Suppressor macrophage (primary cell): ENCODE measurements around the gene HOOK2.
"Not testable (repeated sequence)": the region's sequence is repeated elsewhere in the genome, so short reads cannot be mapped to it uniquely, and the experiment has no call there.

Experiments
- DNase-seq, 4 experiments: peaks; one replicate each; pipeline ENCODE4 v3.0.0-alpha.2; 2020 to 2022

Gene HOOK2

GRCh38 chr19:12752056-12752781 is 23.1 kb downstream of the HOOK2 start:
- DNase-seq, result no peak

GRCh38 chr19:12751635-12752034 is 23.7 kb downstream of the HOOK2 start, which contains the start of gene BEST2:
TSS of gene BEST2 (plus strand) at chr19:12751791. CDS start at chr19:12752593, 802 bp downstream.
- no peak for DNase-seq

GRCh38 chr19:12750851-12751250 is 24.5 kb downstream of the HOOK2 start:
- DNase-seq, result no peak

- no peak for DNase-seq
Measured at GRCh38 chr19:12749938-12750521, 25.3 kb downstream of the HOOK2 start.

GRCh38 chr19:12748489-12748888 is 26.9 kb downstream of the HOOK2 start:
- no peak for DNase-seq

- DNase-seq, result no peak
Measured at GRCh38 chr19:12745166-12745897, 30.0 kb downstream of the HOOK2 start.

GRCh38 chr19:12737835-12738351 is 37.5 kb downstream of the HOOK2 start:
- no peak for DNase-seq

GRCh38 chr19:12736995-12737834 is 38.1 kb downstream of the HOOK2 start, which contains the start of gene GET3:
TSS of gene GET3 (plus strand) at chr19:12737497. CDS start at chr19:12737506, 9 bp downstream.
- DNase-seq, result peak; percentile 93 to 98 (median 95)

GRCh38 chr19:12733369-12734214 is 41.8 kb downstream of the HOOK2 start:
- peak; percentile 71 to 81 (median 78) for DNase-seq

GRCh38 chr19:12731337-12731736 is 44.0 kb downstream of the HOOK2 start:
- no peak for DNase-seq

GRCh38 chr19:12730064-12730463 is 45.3 kb downstream of the HOOK2 start:
- peak in 3 of 4 experiments; percentile 27 to 48 (median 40) for DNase-seq

- DNase-seq, result no peak
Measured at GRCh38 chr19:12727745-12728433, 47.5 kb downstream of the HOOK2 start.

GRCh38 chr19:12726988-12727316 is 48.4 kb downstream of the HOOK2 start:
- no peak for DNase-seq

- DNase-seq, result not testable (repeated sequence)
Measured at GRCh38 chr19:12725612-12726011, 49.7 kb downstream of the HOOK2 start.

- DNase-seq, result peak; percentile 57 to 72 (median 64)
Measured at GRCh38 chr19:12723641-12724426, 51.5 kb downstream of the HOOK2 start, which contains the start of gene TNPO2. TSS of gene TNPO2 (minus strand) at chr19:12723932. CDS start at chr19:12720977, 2,955 bp downstream.

GRCh38 chr19:12723381-12723640 is 52.0 kb downstream of the HOOK2 start:
- no peak for DNase-seq

GRCh38 chr19:12722566-12723380 is 52.6 kb downstream of the HOOK2 start:
- peak; percentile 98 to 100 (median 99) for DNase-seq

- peak; percentile 48 to 77 (median 64) for DNase-seq
Measured at GRCh38 chr19:12721656-12722565, 53.4 kb downstream of the HOOK2 start.
